Activated naive CD8-positive, alpha-beta T cell treated with anti-CD3 and anti-CD28 coated beads, Interleukin-2, amount 10 ng/mL, durations not matched to agents 7 days and 5 days (primary cell): ENCODE data around the gene SOX6. TPM values are rescaled to one million over a fixed set of nuclear protein-coding genes. Genes with fewer than 3 reads are reported as not detected.
"Not testable (repeated sequence)": the region's sequence is repeated elsewhere in the genome, so short reads cannot be mapped to it uniquely, and the experiment has no call there.

ENCODE experiments used
- ATAC-seq: fragments of 150-1000 bp; cut with Tn5 transposase; one replicate; pipeline ENCODE4 v1.10.0; 2021; ENCODE audit warnings: low read depth, moderate library complexity
- POLR2A ChIA-PET: fragments of 350-600 bp; sonication (Branson Sonifier 250); formaldehyde crosslinking; loops from one replicate; lab custom pipeline; 2021; ENCODE audit warnings: antibody characterized with exemption; lab: Charles Lee
- DNase-seq: peaks from one replicate; pipeline ENCODE4 v3.0.0; 2021
- H3K27ac Mint-ChIP-seq: one replicate; pipeline ENCODE4 v1.8.0; 2022; ENCODE audit warnings: mild to moderate bottlenecking, mixed read lengths
- H3K27me3 Mint-ChIP-seq: one replicate; pipeline ENCODE4 v1.8.0; 2022; ENCODE audit warnings: mild to moderate bottlenecking, moderate library complexity, mixed read lengths
- H3K36me3 Mint-ChIP-seq: one replicate; pipeline ENCODE4 v1.8.0; 2021; ENCODE audit warnings: mild to moderate bottlenecking, mixed read lengths
- H3K4me1 Mint-ChIP-seq: one replicate; pipeline ENCODE4 v1.8.0; 2021; ENCODE audit warnings: mixed read lengths
- H3K4me3 Mint-ChIP-seq: one replicate; pipeline ENCODE4 v1.8.0; 2022; ENCODE audit warnings: mild to moderate bottlenecking, moderate library complexity, mixed read lengths
- H3K9me3 Mint-ChIP-seq: one replicate; pipeline ENCODE4 v1.8.0; 2021; ENCODE audit warnings: mixed read lengths
- total RNA-seq, 2 experiments: library from RNA; stranded (reverse); gene quantifications; one replicate each; pipeline ENCODE4 v1.2.3, GENCODE V29; 2021

SOX6 gene
- total RNA-seq, 2 experiments from 2014 or later, result not detected

DNA sequence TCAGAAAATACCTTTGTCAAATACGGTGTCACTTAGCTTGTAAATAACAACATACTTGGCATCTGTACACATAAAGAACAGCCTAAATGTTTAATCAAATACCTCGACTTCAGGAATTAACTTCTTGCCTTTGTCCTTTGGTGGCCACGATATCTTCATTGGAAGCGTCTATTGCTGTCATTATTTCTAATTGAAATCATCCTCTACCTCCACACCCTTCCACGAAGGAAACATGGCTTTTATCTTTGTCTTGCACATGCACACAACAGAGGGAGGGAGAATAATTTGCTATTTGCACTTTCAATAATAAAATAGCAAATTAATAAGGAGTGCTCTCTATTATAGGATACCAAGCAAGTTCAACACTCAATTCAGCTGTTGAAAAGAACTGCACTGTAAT lies 25.8 kb upstream of the SOX6 start:
- no peak for ATAC-seq
- no peaks in the 10 kb centered on the region for H3K4me1 Mint-ChIP-seq
- no peaks in the 10 kb centered on the region for H3K36me3 Mint-ChIP-seq
- no peaks in the 10 kb centered on the region for H3K27me3 Mint-ChIP-seq
- H3K9me3 Mint-ChIP-seq, result peaks cover 2% of the 10 kb centered on the region
- DNase-seq, result no peak
- no peak overlapping the region for H3K4me3 Mint-ChIP-seq
- H3K27ac Mint-ChIP-seq, result no peak overlapping the region
- POLR2A ChIA-PET, result no interaction called here

DNA sequence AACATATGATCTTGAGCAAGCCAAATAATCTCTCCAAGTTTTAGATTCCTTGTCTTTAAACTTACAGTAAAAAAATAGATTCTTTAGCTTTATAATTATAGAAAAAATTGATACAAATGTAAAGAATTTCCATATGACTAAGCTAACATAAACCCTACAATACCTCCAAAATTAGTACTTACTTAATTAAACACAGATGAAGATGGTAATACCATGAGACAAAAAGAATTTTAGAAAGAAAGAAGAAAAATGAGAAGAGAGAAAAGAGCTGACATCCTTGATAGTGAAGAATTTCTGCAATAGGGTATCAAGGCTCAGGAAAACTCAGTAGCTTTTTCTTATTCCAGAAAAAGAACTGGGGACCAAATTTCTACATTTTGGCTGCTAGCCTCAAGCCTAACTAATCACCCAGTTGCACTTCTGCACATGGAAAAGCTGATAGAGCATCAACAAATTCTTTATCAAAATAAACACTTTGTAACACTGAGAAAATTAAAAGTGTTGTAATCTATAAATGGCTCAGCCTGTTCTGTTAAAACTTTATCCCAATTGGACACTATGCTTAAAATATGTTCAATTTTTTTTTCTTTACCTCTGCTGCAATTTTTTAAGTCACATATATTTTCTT lies 24.7 kb upstream of the SOX6 start:
- Mint-ChIP-seq H3K36me3 (no peaks in the 10 kb centered on the region), H3K4me1 (no peaks in the 10 kb centered on the region), H3K27ac (no peak overlapping the region), H3K4me3 (no peak overlapping the region), H3K27me3 (no peaks in the 10 kb centered on the region), H3K9me3 (peaks cover 2% of the 10 kb centered on the region)
- POLR2A ChIA-PET, result no interaction called here
- DNase-seq, result no peak
- ATAC-seq, result no peak

DNA sequence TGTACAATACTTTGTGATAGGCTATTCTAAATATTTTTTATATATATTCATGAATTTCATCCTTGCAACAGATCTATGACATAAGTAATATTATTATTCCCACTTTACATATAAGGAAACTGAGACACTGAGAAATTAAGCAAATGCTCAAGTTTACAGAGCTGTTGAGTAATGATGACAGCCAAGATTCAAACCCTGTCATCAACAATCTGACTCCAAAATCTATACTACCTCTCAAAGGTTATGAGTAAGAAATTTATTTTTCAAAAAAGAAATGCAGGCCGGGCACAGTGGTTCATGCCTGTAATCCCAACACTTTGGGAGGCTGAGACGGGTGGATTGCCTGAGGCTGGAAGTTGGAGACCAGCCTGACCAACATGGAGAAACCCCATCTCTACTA lies 22.6 kb upstream of the SOX6 start:
- DNase-seq, result no peak
- no peaks in the 10 kb centered on the region for H3K36me3 Mint-ChIP-seq
- no peaks in the 10 kb centered on the region for H3K4me1 Mint-ChIP-seq
- H3K27me3 Mint-ChIP-seq, result no peaks in the 10 kb centered on the region
- H3K27ac Mint-ChIP-seq, result no peak overlapping the region
- ATAC-seq, result no peak
- H3K9me3 Mint-ChIP-seq, result peaks cover 2% of the 10 kb centered on the region
- no peak overlapping the region for H3K4me3 Mint-ChIP-seq
- POLR2A ChIA-PET, result no interaction called here

DNA sequence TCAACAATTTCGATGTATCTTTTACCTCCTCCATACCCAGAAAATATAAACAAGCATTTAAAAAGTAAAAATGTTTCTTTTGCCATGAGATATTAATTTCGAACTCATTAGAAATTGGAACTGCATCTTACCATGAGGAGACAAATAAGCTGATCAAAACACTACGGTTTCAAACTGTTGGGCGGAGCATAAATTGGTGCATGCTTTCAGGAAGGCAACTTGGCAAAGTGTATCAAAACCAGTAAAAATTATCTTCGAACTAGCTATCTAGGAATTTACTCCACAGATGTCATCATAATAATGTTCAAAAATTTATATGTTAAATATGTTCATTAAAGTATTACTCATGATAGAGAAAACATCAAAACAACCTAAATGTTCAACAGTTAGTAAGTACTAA lies 21.4 kb upstream of the SOX6 start:
- H3K4me3 Mint-ChIP-seq, result no peak overlapping the region
- no peaks in the 10 kb centered on the region for H3K4me1 Mint-ChIP-seq
- no peak for ATAC-seq
- DNase-seq, result no peak
- no peaks in the 10 kb centered on the region for H3K36me3 Mint-ChIP-seq
- POLR2A ChIA-PET, result no interaction called here
- no peak overlapping the region for H3K27ac Mint-ChIP-seq
- peaks cover 3% of the 10 kb centered on the region for H3K9me3 Mint-ChIP-seq
- H3K27me3 Mint-ChIP-seq, result no peaks in the 10 kb centered on the region

DNA sequence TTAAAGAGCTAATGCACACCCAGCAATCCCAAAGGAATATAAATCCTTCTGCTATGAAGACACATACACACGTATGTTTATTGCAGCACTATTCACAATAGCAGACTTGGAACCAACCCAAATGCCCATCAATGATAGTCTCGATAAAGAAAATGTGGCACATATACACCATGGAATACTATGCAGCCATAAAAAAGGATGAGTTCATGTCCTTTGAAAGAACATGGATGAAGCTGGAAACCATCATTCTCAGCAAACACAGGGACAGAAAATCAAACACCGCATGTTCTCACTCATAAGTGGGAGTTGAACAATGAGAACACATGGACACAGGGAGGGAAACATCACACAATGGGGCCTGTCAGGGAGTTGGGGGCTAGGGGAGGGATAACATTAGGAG lies 19.3 kb upstream of the SOX6 start:
- H3K4me3 Mint-ChIP-seq, H3K36me3 Mint-ChIP-seq, H3K27me3 Mint-ChIP-seq, H3K9me3 Mint-ChIP-seq, H3K4me1 Mint-ChIP-seq, H3K27ac Mint-ChIP-seq, DNase-seq, POLR2A ChIA-PET, ATAC-seq: not testable (repeated sequence)

DNA sequence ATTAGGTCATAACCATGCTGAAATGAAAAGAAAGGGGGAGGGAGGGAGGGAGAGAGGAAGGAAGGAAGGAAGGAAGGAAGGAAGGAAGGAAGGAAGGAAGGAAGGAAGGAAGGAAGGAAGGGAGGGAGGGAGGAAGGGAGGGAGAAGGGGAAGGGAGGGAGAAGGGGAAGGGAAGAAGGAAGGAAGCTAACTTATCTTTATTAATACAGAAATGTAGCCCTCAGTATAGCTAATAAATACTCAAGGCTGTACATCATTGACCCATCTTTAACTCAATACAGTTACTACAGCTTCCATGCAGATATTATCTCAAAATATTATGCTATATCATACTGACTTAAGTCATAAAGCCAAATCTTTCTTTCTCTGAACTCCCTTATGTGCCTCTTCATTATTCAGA lies 17.4 kb upstream of the SOX6 start:
- Mint-ChIP-seq H3K9me3 (peaks cover 3% of the 10 kb centered on the region), H3K27ac (no peak overlapping the region), H3K36me3 (no peaks in the 10 kb centered on the region), H3K4me3 (no peak overlapping the region), H3K4me1 (no peaks in the 10 kb centered on the region), H3K27me3 (no peaks in the 10 kb centered on the region)
- POLR2A ChIA-PET, result no interaction called here
- DNase-seq (no peak), ATAC-seq (no peak)

DNA sequence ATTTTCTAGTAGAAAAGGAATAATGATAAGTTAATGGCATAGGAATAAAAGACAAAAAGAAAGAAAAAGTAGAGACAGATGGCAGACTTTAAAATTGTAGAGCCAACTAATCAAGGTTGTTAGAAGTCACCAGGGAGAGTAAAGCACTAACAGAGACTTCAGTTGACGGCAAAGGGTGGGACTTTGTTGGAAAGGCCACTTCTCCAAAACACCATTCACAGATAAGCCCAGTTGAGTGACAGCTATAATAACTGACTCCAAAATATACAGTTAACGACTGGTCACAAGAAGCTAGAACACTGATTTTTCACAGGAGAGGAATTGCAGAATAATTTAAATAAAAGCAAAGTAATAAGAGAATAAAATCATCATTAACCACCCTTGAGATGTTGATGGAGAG lies 16.0 kb upstream of the SOX6 start:
- no peaks in the 10 kb centered on the region for H3K36me3 Mint-ChIP-seq
- DNase-seq (no peak), ATAC-seq (no peak)
- H3K9me3 Mint-ChIP-seq, result peaks cover 1% of the 10 kb centered on the region
- H3K27me3 Mint-ChIP-seq, result no peaks in the 10 kb centered on the region
- no peak overlapping the region for H3K4me3 Mint-ChIP-seq
- POLR2A ChIA-PET, result no interaction called here
- H3K4me1 Mint-ChIP-seq, result no peaks in the 10 kb centered on the region
- H3K27ac Mint-ChIP-seq, result no peak overlapping the region

DNA sequence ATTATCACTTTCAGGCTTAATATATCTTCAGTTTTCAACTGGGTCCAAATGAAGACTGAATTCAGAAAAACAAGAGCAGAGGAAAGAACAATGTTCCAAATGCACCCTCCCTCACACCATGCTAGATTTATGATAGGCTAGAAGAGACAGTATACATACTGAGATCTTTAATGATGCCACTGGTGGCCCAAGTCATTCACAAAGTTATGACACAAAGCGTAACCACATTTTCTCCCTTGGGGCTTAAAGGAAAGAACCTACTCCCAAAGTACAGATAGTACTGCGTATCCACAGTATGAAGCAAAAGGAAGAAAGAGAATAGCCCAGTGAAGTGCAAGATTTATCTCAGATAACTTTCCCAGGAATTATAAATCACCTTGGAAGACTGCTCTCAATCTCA lies 10.9 kb upstream of the SOX6 start:
- no peak overlapping the region for H3K4me3 Mint-ChIP-seq
- POLR2A ChIA-PET, result no interaction called here
- H3K9me3 Mint-ChIP-seq, result no peaks in the 10 kb centered on the region
- H3K27me3 Mint-ChIP-seq, result no peaks in the 10 kb centered on the region
- no peaks in the 10 kb centered on the region for H3K4me1 Mint-ChIP-seq
- ATAC-seq (no peak), DNase-seq (no peak)
- H3K27ac Mint-ChIP-seq, result no peak overlapping the region
- H3K36me3 Mint-ChIP-seq, result no peaks in the 10 kb centered on the region

DNA sequence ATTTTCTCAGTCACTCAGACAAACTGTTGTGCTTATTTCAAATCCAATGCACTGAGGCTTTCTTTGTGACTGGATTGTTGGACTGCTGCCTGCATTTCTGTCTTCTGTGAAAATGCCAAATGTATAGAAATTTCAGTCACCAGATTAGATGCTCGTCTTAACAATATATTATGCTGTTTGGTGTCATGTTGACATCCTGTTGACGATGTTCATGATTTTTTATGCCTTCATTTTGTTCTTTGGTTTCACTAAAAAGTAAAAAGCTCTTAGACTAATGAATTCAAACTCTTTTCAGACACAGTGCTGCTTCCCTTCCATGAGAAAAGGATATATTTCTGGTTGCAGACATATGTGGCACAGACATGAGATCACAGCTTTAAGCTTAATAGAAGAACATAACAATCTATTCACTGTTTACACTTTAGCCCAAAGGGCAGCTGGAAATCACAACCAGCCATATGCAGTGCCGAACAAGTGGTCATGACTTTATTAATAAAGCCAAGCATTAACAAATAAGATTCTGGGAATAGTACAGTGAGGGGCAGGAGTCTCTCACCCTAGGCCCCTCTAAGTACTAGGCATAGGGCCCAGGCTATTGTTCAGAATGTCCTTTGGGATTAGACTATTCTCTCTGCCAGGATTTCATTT lies 9.4 kb upstream of the SOX6 start:
- H3K9me3 Mint-ChIP-seq, result no peaks in the 10 kb centered on the region
- H3K27ac Mint-ChIP-seq, result no peak overlapping the region
- ATAC-seq, result no peak
- no peak for DNase-seq
- POLR2A ChIA-PET, result no interaction called here
- H3K27me3 Mint-ChIP-seq, result no peaks in the 10 kb centered on the region
- no peak overlapping the region for H3K4me3 Mint-ChIP-seq
- H3K36me3 Mint-ChIP-seq, result no peaks in the 10 kb centered on the region
- no peaks in the 10 kb centered on the region for H3K4me1 Mint-ChIP-seq

DNA sequence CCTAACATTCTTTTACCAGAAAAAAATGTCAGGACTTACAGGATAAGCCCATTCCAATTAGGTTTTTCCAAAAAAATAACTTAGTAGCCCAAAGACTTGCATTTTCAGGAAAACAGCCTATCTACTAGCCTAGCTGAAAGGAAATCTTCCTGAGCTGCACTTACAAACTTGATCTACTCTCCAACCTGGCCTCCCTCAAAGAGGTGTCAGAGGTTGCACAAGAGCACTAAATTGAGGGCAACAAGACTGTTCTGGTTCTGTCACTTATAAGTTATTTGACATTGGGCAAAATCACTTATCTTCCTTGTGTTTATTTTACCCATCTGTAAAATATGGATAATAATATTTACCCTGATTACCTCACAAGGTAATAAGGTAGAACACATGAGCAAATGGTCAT lies 7.9 kb upstream of the SOX6 start:
- ATAC-seq (no peak), DNase-seq (no peak)
- Mint-ChIP-seq H3K4me1 (no peaks in the 10 kb centered on the region), H3K9me3 (no peaks in the 10 kb centered on the region), H3K27me3 (no peaks in the 10 kb centered on the region), H3K36me3 (no peaks in the 10 kb centered on the region), H3K27ac (no peak overlapping the region), H3K4me3 (no peak overlapping the region)
- POLR2A ChIA-PET, result no interaction called here

DNA sequence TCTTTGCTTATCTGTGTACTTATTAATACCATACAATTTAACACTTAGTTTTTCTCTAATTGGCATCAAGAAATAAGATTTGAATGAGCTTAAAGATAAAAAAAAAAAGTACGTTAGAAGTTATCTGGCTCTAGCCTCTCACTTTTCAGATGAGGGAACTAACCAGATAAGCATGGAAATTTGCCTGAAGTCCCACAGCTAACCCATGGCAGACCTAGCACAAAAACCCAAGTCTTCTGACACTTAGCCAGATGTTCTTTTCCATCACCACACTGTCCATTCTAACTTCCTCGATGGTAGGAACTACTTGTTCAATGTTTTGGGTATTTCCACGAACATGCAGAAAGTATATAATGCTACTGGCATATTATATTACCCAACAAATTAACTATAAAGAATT lies 7.4 kb upstream of the SOX6 start:
- H3K4me3 Mint-ChIP-seq, result no peak overlapping the region
- H3K4me1 Mint-ChIP-seq, result no peaks in the 10 kb centered on the region
- no peak for DNase-seq
- H3K27ac Mint-ChIP-seq, result no peak overlapping the region
- no peaks in the 10 kb centered on the region for H3K36me3 Mint-ChIP-seq
- no peak for ATAC-seq
- no peaks in the 10 kb centered on the region for H3K9me3 Mint-ChIP-seq
- H3K27me3 Mint-ChIP-seq, result no peaks in the 10 kb centered on the region
- POLR2A ChIA-PET, result no interaction called here

DNA sequence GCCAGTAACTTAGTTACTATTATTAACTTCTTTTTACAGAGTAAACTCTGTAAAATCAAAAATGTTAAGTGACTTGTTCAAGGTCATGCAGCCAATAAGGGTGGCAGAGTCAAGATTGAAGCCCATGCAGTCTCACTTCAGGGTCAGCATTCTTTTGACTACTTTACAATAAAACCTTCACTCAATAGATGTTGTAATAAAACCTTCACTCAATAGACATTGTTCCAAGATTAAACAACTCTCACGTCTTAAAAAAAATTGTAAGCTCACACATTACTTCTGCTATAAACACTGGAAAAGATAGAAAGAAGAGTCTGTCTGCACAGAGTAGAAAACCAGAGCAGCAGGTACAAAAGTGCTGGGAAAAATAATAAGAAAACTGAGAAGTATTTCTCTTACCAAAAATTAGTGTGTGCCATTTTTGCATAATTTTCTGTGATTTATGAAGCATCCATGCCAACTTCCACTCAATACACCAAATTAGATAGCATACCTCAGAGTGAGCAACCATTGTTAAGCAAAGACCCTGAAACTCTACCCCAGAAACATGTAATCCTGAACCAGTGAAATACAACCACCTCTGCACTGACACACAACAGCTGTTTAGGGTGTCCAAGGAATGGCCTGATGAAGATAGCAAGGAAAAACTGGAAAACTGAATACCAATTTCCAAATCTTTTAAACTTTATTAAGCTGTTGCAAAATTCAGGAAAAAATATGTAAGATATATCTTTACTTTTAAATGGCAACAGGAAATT lies 4.9 kb upstream of the SOX6 start:
- no peaks in the 10 kb centered on the region for H3K4me1 Mint-ChIP-seq
- POLR2A ChIA-PET, result no interaction called here
- H3K4me3 Mint-ChIP-seq, result no peak overlapping the region
- H3K27ac Mint-ChIP-seq, result no peak overlapping the region
- no peaks in the 10 kb centered on the region for H3K27me3 Mint-ChIP-seq
- DNase-seq (no peak), ATAC-seq (no peak)
- H3K36me3 Mint-ChIP-seq, result no peaks in the 10 kb centered on the region
- H3K9me3 Mint-ChIP-seq, result no peaks in the 10 kb centered on the region

DNA sequence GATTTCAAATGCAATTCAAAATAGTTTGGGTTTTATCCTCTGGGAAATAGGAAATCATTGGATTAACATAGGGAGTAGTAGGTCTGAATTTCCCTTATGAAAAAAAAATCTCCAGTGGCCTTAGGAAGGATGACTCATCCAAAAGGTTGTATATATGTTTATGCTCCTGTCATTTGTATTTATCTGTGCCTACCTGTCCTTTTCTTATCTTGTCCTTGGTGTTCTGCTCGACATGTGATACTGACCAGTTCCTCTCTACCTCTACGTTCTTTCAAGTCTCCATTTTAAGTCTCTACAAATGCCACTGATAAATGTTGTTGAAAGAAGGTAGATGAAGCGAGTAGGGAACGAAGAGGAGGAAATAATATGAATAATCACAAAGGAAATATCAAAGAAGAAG lies 3.0 kb upstream of the SOX6 start:
- POLR2A ChIA-PET, result no interaction called here
- Mint-ChIP-seq H3K4me1 (no peaks in the 10 kb centered on the region), H3K9me3 (no peaks in the 10 kb centered on the region), H3K27me3 (no peaks in the 10 kb centered on the region), H3K36me3 (no peaks in the 10 kb centered on the region), H3K4me3 (no peak overlapping the region), H3K27ac (no peak overlapping the region)
- ATAC-seq (no peak), DNase-seq (no peak)

DNA sequence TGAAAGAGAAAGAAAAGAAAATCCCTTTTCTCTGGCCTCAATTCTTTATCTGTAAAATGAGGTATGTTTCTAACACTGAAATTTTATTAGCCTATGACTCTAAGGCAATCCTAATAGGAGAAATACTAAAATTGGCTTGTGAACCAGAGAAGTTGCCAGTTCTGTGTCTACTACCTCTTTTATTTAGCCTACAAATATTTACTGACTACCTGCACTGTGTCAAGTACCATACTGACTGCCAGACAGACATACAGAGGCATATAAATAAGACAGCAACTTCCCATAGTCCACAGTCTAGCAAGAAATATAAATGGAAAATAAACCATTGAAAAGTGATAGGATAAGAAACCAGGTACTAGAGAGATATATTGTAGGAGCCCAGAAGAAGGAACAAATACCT lies 2.4 kb upstream of the SOX6 start:
- Mint-ChIP-seq H3K9me3 (no peaks in the 10 kb centered on the region), H3K27me3 (no peaks in the 10 kb centered on the region), H3K4me3 (no peak overlapping the region), H3K36me3 (no peaks in the 10 kb centered on the region), H3K4me1 (no peaks in the 10 kb centered on the region), H3K27ac (no peak overlapping the region)
- no peak for DNase-seq
- POLR2A ChIA-PET, result no interaction called here
- ATAC-seq, result no peak
